NCI-H1417 (cell line): ENCODE data around the gene NDST1.

Experiments used
- DNase-seq, 3 experiments: peaks; one replicate each; lab custom pipeline; 2025; lab: John Stamatoyannopoulos, UW

Gene NDST1

GRCh38 chr5:150606476-150606875 lies 98.5 kb downstream of the NDST1 start:
- no peak for DNase-seq

- no peak for DNase-seq
Measured at GRCh38 chr5:150607105-150607504, 99.2 kb downstream of the NDST1 start.
